Activated naive CD4-positive, alpha-beta T cell treated with anti-CD3 and anti-CD28 coated beads, Interleukin-2, amount 50 U/mL, for 16 hours (primary cell): ENCODE data around the gene MMRN2.

ENCODE experiments used
- DNase-seq: peaks from one replicate; pipeline ENCODE4 v3.0.0-alpha.2; 2020

Gene MMRN2

GRCh38 chr10:86969421-86970041 lies 12.1 kb upstream of the MMRN2 start:
- no peak for DNase-seq

GRCh38 chr10:86968994-86969355 lies 11.6 kb upstream of the MMRN2 start:
- no peak for DNase-seq

GRCh38 chr10:86968271-86968993 lies 11.0 kb upstream of the MMRN2 start, which contains the start of gene ADIRF:
TSS of gene ADIRF (plus strand) at chr10:86968482. CDS start at chr10:86968545, 63 bp downstream.
- DNase-seq, result no peak

- no peak for DNase-seq
Observed at GRCh38 chr10:86967481-86967941, 10.1 kb upstream of the MMRN2 start.

GRCh38 chr10:86965986-86966654 lies 8.7 kb upstream of the MMRN2 start:
- no peak for DNase-seq

GRCh38 chr10:86964847-86965190 lies 7.4 kb upstream of the MMRN2 start:
- DNase-seq, result no peak

- DNase-seq, result no peak
Observed at GRCh38 chr10:86964061-86964846, 6.8 kb upstream of the MMRN2 start.

GRCh38 chr10:86963341-86963919 lies 6.0 kb upstream of the MMRN2 start:
- no peak for DNase-seq

GRCh38 chr10:86962981-86963310 lies 5.5 kb upstream of the MMRN2 start:
- DNase-seq, result no peak

GRCh38 chr10:86962136-86962980 lies 4.9 kb upstream of the MMRN2 start:
- DNase-seq, result no peak

- no peak for DNase-seq
Observed at GRCh38 chr10:86961481-86962091, 4.2 kb upstream of the MMRN2 start.

- DNase-seq, result no peak
Observed at GRCh38 chr10:86960863-86961434, 3.5 kb upstream of the MMRN2 start.

- no peak for DNase-seq
Observed at GRCh38 chr10:86960003-86960862, 2.8 kb upstream of the MMRN2 start.

- DNase-seq, result no peak
Observed at GRCh38 chr10:86959737-86960002, 2.3 kb upstream of the MMRN2 start.

- no peak for DNase-seq
Observed at GRCh38 chr10:86958901-86959736, 1.7 kb upstream of the MMRN2 start.

GRCh38 chr10:86958116-86958900 lies 893 bp upstream of the MMRN2 start, which contains the start of gene SNCG:
TSS of gene SNCG (plus strand) at chr10:86958599. CDS start at chr10:86958698, 99 bp downstream.
- DNase-seq, result no peak

GRCh38 chr10:86956848-86957448 lies 467 bp downstream of the MMRN2 start:
- DNase-seq, result no peak

GRCh38 chr10:86956195-86956847 lies 1.1 kb downstream of the MMRN2 start:
- no peak for DNase-seq
